ENCODE measurements around the gene DMD. TPM values are rescaled to one million over a fixed set of nuclear protein-coding genes. Genes with fewer than 3 reads are reported as not detected.

The DMD gene
- total RNA-seq, 2 experiments from 2014 or later, result 0.85 to 1.8 TPM

DNA sequence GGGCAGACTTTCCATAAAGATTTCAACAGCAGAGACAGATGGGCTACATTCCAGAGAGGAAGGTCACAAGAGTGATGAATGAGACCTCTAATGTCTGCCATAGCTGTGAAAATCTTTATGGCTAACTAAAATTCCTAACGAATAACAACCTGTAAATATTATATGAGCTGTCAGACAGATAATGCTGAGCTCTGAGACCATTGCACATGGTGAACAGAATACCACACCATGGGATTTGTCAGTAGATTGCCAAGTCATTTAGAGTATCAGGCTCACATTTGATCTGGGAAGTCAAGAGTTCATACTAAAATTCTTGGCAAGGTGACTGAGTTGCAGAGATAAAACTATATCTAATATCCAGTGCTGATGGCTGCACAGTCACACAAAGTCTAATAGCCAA, 1880.3 kb downstream of the DMD start:
- Mint-ChIP-seq H3K4me1 (no peaks in the 10 kb centered on the region), H3K27me3 (no peaks in the 10 kb centered on the region), H3K27ac (no peak overlapping the region), H3K4me3 (no peak overlapping the region), H3K9me3 (ENCODE audit: low read depth) (no peaks in the 10 kb centered on the region), H3K36me3 (ENCODE audit: low read depth) (no peaks in the 10 kb centered on the region)
- CTCF ChIA-PET, result no interaction called here
- POLR2A ChIA-PET, result no interaction called here
- ATAC-seq, result no peak
- intact Hi-C loops (cut with DNase I, micrococcal nuclease), result no loop called here
- DNase-seq, result no peak

DNA sequence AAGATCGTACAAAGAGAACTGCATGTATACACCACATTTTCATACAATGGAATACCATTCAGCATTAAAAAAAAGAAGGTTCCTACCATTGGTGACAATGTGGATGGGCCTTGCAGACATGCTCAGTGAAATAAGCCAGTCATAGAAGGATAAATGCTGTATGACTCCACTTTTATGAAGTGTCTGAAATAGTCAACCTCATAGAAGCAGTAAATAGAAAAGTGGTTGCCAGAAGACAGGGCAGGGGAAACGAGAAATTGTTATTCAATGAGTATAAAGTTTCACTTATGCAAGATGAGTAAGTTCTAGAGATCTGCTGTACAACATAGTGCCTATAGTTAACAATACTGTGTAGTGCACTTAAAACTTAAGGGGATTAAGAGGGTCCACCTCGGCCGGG, 1882.1 kb downstream of the DMD start:
- intact Hi-C loops (cut with DNase I, micrococcal nuclease), result no loop called here

DNA sequence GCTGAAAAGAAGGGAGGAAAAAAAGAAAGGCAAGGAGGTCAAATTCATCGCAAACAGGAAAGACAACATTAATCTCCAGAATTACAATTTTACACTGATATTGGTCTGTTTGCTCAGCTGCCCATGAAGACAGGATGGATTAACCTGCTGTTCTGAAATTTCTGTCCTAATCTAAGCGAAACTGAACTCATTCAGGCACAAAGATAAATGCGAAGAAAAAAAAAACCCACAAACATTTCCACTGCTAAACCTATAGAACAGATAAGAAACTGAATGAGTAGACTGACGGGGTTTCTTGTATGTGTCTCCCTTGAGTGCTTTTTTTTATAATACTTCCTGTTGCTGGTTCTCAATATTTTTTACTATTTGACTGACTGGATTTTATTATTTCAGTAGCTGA, 1887.7 kb downstream of the DMD start:
- H3K4me1 Mint-ChIP-seq, result no peaks in the 10 kb centered on the region
- POLR2A ChIA-PET, result no interaction called here
- intact Hi-C loops (cut with DNase I, micrococcal nuclease), result no loop called here
- no peak for DNase-seq
- H3K27me3 Mint-ChIP-seq, result no peaks in the 10 kb centered on the region
- no peak overlapping the region for H3K4me3 Mint-ChIP-seq
- CTCF ChIA-PET, result no interaction called here
- H3K9me3 Mint-ChIP-seq (ENCODE audit: low read depth), result no peaks in the 10 kb centered on the region
- H3K27ac Mint-ChIP-seq, result no peak overlapping the region
- H3K36me3 Mint-ChIP-seq (ENCODE audit: low read depth), result no peaks in the 10 kb centered on the region
- ATAC-seq, result no peak

More for the DNA sequence above, 1882.1 kb downstream of the DMD start:
- no peak overlapping the region for H3K4me3 Mint-ChIP-seq
- H3K27ac Mint-ChIP-seq, result no peak overlapping the region
- no peak for DNase-seq
- ATAC-seq, result peak; percentile 26
- CTCF ChIA-PET, result no interaction called here
- H3K36me3 Mint-ChIP-seq (ENCODE audit: low read depth), result no peaks in the 10 kb centered on the region
- POLR2A ChIA-PET, result interaction anchor here (0.6 kb wide), 1 partner anchor 735 kb away, joined by 5 read pairs; no protein-coding TSS in a partner anchor
- H3K4me1 Mint-ChIP-seq, result no peaks in the 10 kb centered on the region
- H3K9me3 Mint-ChIP-seq (ENCODE audit: low read depth), result no peaks in the 10 kb centered on the region
- H3K27me3 Mint-ChIP-seq, result no peaks in the 10 kb centered on the region

DNA sequence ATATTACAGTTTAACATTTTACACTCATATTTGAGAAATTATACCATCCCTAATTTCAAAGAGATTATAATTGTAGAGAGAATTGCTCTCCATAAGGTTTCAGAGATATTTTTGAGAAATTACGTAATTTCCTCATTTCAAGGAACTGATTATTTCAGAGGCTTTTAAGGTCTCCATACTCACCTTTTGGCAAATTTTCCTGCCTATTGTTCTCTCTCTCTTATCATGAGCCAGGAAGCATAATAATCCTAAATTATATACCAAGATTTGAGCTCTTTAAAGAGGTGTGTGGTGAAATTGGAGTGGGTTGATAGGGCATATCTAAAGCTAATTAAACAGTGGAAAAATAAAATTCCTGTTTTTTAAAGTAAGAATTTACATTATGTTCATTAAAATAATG, 1890.6 kb downstream of the DMD start:
- H3K9me3 Mint-ChIP-seq (ENCODE audit: low read depth), result no peaks in the 10 kb centered on the region
- H3K4me1 Mint-ChIP-seq, result no peaks in the 10 kb centered on the region
- H3K27ac Mint-ChIP-seq, result no peak overlapping the region
- POLR2A ChIA-PET, result no interaction called here
- intact Hi-C loops (cut with DNase I, micrococcal nuclease), result no loop called here
- DNase-seq, result no peak
- ATAC-seq, result no peak
- H3K4me3 Mint-ChIP-seq, result no peak overlapping the region
- H3K27me3 Mint-ChIP-seq, result peaks cover 2% of the 10 kb centered on the region
- H3K36me3 Mint-ChIP-seq (ENCODE audit: low read depth), result no peaks in the 10 kb centered on the region
- CTCF ChIA-PET, result no interaction called here

DNA sequence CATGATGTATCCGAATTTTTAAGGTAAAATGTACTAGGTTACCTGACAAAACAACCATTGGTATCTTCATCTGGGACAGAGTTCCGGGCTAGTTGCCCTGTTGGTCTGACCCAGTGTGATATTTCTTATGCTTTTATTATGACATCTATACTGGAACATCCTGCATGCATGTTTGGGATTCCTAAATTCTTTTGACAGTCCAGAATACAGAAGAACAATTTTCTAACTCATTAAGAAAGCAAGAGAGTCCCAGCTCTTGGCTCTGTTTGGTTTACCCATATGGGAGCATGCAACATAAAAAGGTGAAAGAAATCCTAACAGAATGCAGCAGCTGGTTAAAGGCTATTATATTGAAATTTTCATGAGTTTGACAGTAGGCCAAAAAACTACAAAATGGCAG, 1891.8 kb downstream of the DMD start:
- Mint-ChIP-seq H3K27ac (no peak overlapping the region), H3K27me3 (peaks cover 2% of the 10 kb centered on the region), H3K4me3 (no peak overlapping the region), H3K4me1 (no peaks in the 10 kb centered on the region), H3K9me3 (ENCODE audit: low read depth) (no peaks in the 10 kb centered on the region), H3K36me3 (ENCODE audit: low read depth) (no peaks in the 10 kb centered on the region)
- ATAC-seq (no peak), DNase-seq (no peak)
- CTCF ChIA-PET, result no interaction called here
- intact Hi-C loops (cut with DNase I, micrococcal nuclease), result no loop called here
- POLR2A ChIA-PET, result no interaction called here

DNA sequence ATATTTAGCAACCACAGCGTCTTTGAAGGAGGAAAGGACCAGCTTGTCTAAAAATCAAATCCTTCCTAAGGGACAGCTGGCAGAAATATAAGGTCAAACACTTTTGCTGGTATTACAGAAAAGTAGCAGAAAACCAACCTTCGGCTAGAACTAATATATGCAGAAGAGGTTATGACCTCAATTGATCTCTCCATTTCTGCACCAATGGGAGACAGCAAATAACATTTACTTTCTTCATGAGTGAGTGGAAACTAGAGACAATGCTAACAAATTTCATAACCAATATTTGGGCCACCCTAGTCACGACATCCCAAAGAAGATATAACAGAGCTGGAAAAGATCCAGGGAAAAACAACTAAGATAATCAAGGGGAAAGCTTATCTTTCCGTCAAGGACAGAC, 1892.5 kb downstream of the DMD start:
- ATAC-seq (no peak), DNase-seq (no peak)
- Mint-ChIP-seq H3K27me3 (peaks cover 2% of the 10 kb centered on the region), H3K36me3 (ENCODE audit: low read depth) (no peaks in the 10 kb centered on the region), H3K4me1 (no peaks in the 10 kb centered on the region), H3K9me3 (ENCODE audit: low read depth) (no peaks in the 10 kb centered on the region), H3K27ac (no peak overlapping the region), H3K4me3 (no peak overlapping the region)
- intact Hi-C loops (cut with DNase I, micrococcal nuclease), result no loop called here
- ChIA-PET POLR2A (no interaction called here), CTCF (no interaction called here)

DNA sequence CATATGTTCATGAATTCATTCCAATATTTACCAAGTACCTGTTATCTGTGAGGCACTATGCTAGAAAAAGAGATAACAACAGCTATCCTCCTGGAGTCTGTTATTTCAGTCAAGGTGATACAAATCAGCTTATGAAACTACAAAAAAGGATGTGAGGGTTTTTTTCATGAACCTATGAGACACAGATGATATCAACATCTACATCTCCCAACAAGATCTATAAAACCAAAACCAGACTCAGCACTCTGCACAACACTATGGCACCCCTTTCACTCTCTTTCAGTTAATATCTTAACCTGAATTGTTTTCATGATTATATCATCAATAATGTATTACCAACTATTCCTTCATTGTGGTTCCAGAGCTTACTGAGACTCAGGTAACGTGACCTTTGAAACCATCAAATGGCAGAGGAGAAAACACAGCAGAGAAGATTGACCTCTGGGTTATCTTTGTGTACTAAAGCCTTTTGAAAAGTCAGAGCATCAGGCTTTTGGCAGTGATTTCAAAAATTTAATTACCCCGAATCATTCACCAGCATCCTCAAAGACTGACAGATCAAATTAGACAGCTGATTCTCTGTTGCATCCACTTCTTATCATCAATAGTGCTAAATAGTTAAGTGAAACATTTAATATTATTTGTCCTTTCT, 1894.9 kb downstream of the DMD start:
- ATAC-seq (no peak), DNase-seq (no peak)
- H3K9me3 Mint-ChIP-seq (ENCODE audit: low read depth), result no peaks in the 10 kb centered on the region
- ChIA-PET POLR2A (no interaction called here), CTCF (no interaction called here)
- no peaks in the 10 kb centered on the region for H3K36me3 Mint-ChIP-seq (ENCODE audit: low read depth)
- intact Hi-C loops (cut with DNase I, micrococcal nuclease), result no loop called here
- peaks cover 2% of the 10 kb centered on the region for H3K27me3 Mint-ChIP-seq
- H3K4me3 Mint-ChIP-seq, result no peak overlapping the region
- H3K4me1 Mint-ChIP-seq, result no peaks in the 10 kb centered on the region
- H3K27ac Mint-ChIP-seq, result no peak overlapping the region

DNA sequence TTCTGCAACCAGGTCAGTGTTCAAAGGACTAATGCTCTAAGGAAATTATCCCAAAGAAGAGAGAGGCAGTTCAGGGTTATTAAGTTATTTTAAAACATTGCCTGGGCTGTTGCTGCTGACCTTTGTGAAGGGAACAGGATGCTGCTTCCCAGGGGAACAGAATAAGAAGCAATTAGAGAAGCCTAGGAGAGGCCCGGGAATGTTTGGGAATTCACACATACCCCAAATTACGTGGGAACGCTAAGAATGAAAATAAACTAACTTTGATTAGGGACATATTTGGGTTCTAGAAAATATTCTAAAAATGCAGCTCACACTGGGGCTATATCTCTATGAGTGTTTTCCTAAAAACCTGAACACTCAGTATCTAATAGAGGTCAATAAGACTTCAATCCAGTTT, 1896.4 kb downstream of the DMD start:
- Mint-ChIP-seq H3K4me3 (no peak overlapping the region), H3K27me3 (peaks cover 2% of the 10 kb centered on the region), H3K9me3 (ENCODE audit: low read depth) (no peaks in the 10 kb centered on the region), H3K4me1 (no peaks in the 10 kb centered on the region), H3K27ac (no peak overlapping the region), H3K36me3 (ENCODE audit: low read depth) (no peaks in the 10 kb centered on the region)
- ATAC-seq, result no peak
- DNase-seq, result no peak
- intact Hi-C loops (cut with DNase I, micrococcal nuclease), result no loop called here
- ChIA-PET POLR2A (no interaction called here), CTCF (interaction anchor here (1.0 kb wide), 1 partner anchor 40 kb away, joined by 3 read pairs; no protein-coding TSS in a partner anchor)

DNA sequence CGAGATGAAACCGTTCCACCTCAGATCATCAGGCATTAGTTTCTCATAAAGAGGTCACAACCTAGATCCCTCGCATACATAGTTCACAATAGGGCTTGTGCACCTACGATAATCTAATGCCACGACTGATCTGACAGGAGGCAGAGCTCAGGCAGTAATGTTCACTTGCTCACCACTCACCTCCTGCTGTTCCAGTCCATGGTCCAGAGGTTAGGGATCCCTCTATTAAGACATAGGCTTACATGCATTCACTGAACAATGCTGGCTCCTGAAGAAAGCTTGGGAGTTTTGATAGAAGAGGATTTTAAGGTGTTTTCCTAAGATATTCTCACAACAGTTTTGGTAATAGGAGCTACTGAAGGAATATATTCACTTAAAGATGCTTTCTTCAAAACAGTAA, 1903.4 kb downstream of the DMD start:
- ATAC-seq (no peak), DNase-seq (no peak)
- no peaks in the 10 kb centered on the region for H3K36me3 Mint-ChIP-seq (ENCODE audit: low read depth)
- intact Hi-C loops (cut with DNase I, micrococcal nuclease), result no loop called here
- no peak overlapping the region for H3K4me3 Mint-ChIP-seq
- no peak overlapping the region for H3K27ac Mint-ChIP-seq
- ChIA-PET CTCF (no interaction called here), POLR2A (no interaction called here)
- no peaks in the 10 kb centered on the region for H3K4me1 Mint-ChIP-seq
- H3K9me3 Mint-ChIP-seq (ENCODE audit: low read depth), result no peaks in the 10 kb centered on the region
- peaks cover 4% of the 10 kb centered on the region for H3K27me3 Mint-ChIP-seq

DNA sequence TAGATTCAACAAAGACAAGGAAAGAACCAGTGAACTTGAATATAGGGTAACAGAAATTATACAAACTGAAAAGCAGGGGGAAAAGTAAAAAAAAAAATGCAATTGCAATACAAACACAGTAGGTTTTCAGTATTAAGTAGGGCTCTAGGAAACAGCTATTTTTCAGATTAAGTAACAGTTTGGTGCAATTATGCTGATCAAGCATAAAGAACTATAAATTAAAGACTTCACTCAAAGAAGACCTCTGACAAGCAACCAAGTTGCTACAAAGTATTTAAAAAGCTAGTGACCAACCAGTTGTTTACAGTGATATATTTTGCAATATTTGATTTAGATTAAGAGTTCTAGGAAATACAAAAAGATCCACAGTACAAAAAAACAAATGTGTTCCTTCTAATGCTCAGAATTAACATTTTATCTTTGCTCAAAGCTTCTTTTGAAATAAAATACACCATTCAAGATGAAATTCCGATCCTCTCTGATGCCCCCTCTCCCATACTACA, 1908.7 kb downstream of the DMD start:
- Mint-ChIP-seq H3K27me3 (peaks cover 6% of the 10 kb centered on the region), H3K4me1 (no peaks in the 10 kb centered on the region), H3K27ac (no peak overlapping the region), H3K9me3 (ENCODE audit: low read depth) (no peaks in the 10 kb centered on the region), H3K36me3 (ENCODE audit: low read depth) (no peaks in the 10 kb centered on the region), H3K4me3 (no peak overlapping the region)
- ChIA-PET POLR2A (no interaction called here), CTCF (no interaction called here)
- DNase-seq (no peak), ATAC-seq (no peak)
- intact Hi-C loops (cut with DNase I, micrococcal nuclease), result no loop called here

DNA sequence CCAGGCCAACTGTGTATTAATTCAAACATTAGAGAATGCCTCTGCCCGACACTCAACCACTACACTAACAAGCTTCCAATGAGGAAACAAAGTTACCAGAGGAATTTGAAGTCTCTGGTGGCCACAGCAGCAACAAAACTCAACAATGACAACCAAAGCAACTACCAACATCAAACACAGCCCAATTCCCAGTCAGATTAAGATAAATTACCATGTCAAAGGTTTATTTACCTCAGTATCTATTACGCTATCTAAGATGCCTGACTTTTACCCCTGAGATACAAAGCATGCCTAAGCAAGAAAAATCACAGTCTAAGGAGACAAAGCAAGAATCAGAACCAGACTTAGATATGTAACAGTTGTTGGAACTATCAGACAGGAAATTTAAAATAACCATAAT, 1909.4 kb downstream of the DMD start:
- DNase-seq (no peak), ATAC-seq (no peak)
- ChIA-PET POLR2A (no interaction called here), CTCF (no interaction called here)
- Mint-ChIP-seq H3K9me3 (ENCODE audit: low read depth) (no peaks in the 10 kb centered on the region), H3K27me3 (peaks cover 6% of the 10 kb centered on the region), H3K27ac (no peak overlapping the region), H3K36me3 (ENCODE audit: low read depth) (no peaks in the 10 kb centered on the region), H3K4me1 (no peaks in the 10 kb centered on the region), H3K4me3 (no peak overlapping the region)
- intact Hi-C loops (cut with DNase I, micrococcal nuclease), result no loop called here

DNA sequence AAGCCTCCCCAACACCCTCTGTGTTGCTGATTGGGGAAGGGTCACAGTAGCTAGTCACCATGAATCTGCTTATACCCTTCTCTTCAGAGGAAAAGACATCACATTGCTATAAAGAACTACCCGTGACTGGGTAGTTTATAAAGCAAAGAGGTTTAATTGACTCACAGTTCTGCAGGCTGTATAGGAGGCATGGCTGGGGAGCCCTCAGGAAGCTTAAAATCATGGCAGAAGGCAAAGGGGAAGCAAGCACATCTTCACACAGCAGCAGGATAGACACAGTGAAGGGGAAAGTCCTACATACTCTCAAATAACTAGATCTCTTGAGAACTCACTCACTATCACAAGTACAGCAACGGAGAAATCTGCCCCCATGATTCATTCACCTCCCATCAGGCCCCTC, 1910.1 kb downstream of the DMD start:
- no peak overlapping the region for H3K4me3 Mint-ChIP-seq
- no peaks in the 10 kb centered on the region for H3K36me3 Mint-ChIP-seq (ENCODE audit: low read depth)
- DNase-seq (no peak), ATAC-seq (no peak)
- intact Hi-C loops (cut with DNase I, micrococcal nuclease), result no loop called here
- H3K27me3 Mint-ChIP-seq, result peaks cover 6% of the 10 kb centered on the region
- H3K9me3 Mint-ChIP-seq (ENCODE audit: low read depth), result no peaks in the 10 kb centered on the region
- no peak overlapping the region for H3K27ac Mint-ChIP-seq
- H3K4me1 Mint-ChIP-seq, result no peaks in the 10 kb centered on the region
- ChIA-PET CTCF (no interaction called here), POLR2A (no interaction called here)

DNA sequence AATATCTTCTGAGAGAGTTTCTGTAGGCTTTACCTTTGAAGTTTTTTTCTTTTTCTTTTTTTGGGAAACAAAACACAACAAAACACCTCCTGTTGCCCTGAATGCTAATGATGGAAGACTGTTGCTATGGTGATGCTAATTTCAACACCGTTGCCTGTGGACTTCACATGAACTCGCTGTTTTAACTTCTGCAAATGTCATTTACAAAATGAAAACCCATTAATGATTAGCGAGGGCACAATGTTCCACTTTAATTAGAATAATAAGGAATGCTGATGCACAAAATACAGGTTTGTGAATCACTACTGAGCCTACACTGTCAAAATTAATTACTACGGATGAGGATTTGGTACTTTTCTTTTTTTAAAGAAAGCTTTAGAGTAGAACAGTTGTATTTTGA, 1912.4 kb downstream of the DMD start:
- H3K27ac Mint-ChIP-seq, result no peak overlapping the region
- no peaks in the 10 kb centered on the region for H3K36me3 Mint-ChIP-seq (ENCODE audit: low read depth)
- ChIA-PET CTCF (no interaction called here), POLR2A (no interaction called here)
- intact Hi-C loops (cut with DNase I, micrococcal nuclease), result no loop called here
- DNase-seq, result no peak
- ATAC-seq, result no peak
- no peaks in the 10 kb centered on the region for H3K4me1 Mint-ChIP-seq
- H3K4me3 Mint-ChIP-seq, result no peak overlapping the region
- peaks cover 6% of the 10 kb centered on the region for H3K27me3 Mint-ChIP-seq
- H3K9me3 Mint-ChIP-seq (ENCODE audit: low read depth), result no peaks in the 10 kb centered on the region
